ENCODE measurements around the gene IFRD1. TPM values are rescaled to one million over a fixed set of nuclear protein-coding genes. Genes with fewer than 3 reads are reported as not detected.
"Not testable (repeated sequence)": the region's sequence is repeated elsewhere in the genome, so short reads cannot be mapped to it uniquely, and the experiment has no call there.

Gene IFRD1
- total RNA-seq, 2 experiments from 2014 or later, result 198 to 205 TPM

DNA sequence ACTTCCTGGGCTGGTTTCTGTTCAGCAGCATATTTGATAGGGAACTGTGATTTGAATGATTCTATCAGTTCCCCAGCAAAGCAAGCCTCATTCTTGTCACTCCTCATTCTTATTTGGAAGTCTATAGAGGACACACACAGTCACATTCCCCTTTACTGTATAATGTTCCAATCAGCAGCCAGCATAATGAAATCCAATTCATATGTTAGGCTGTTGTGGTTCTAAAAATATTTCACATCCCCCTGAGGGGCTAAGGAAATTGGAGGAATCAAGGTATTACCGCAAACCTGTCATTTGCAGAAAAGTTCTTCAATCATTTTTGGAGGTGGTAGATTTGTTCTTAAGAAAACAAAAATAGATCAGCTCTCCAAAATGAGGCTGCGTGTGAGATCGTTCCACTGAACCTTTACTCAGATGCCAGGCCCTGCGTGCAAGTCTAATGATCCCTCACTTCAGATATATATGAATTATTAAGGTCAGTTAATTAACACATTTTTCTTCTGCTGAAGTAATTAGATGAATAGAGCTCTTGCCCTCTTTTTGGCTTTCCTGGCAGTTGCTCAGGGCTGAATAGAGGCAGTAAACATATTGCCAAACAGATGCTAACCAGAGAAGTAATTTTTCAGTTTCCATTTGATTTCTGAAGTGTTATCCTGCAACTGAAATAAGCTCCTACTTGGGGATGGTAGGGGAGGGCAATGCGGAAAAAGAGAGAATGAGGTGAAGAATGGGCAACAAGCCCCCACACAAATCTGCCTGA, 62.4 kb downstream of the IFRD1 start:
- Mint-ChIP-seq H3K36me3 (ENCODE audit: low read depth) (no peaks in the 10 kb centered on the region), H3K9me3 (no peaks in the 10 kb centered on the region), H3K4me1 (ENCODE audit: low read depth) (no peaks in the 10 kb centered on the region), H3K27ac (no peak overlapping the region), H3K27me3 (peaks cover 16% of the 10 kb centered on the region), H3K4me3 (no peak overlapping the region)
- intact Hi-C loops (cut with DNase I, micrococcal nuclease), result no loop called here
- TF ChIP-seq CTCF (IDR thresholded peaks at IDR 0.05), result no peak
- ChIA-PET POLR2A (no interaction called here), CTCF (no interaction called here)
- H3K27ac ChIP-seq (ENCODE audit: low read depth in 1 of 2, low read length in 2 of 2), result no peak overlapping the region
- DNase-seq (no peak), ATAC-seq (ENCODE audit: poor library complexity) (no peak)
- H3K4me1 ChIP-seq (ENCODE audit: insufficient read depth, low read length), result no peaks in the 10 kb centered on the region
- no peaks in the 10 kb centered on the region for H3K9me3 ChIP-seq (ENCODE audit: control insufficient read depth in 1 of 2, insufficient read depth in 1 of 2, low read length in 2 of 2)
- H3K36me3 ChIP-seq (ENCODE audit: insufficient read depth, low read length), result no peaks in the 10 kb centered on the region
- H3K4me3 ChIP-seq (ENCODE audit: low read length), result no peak overlapping the region
- H3K27me3 ChIP-seq (ENCODE audit: control insufficient read depth in 1 of 2, insufficient read depth in 2 of 2, low read length in 2 of 2), result peaks cover 0 to 2% of the 10 kb centered on the region in 2 experiments

GRCh38 chr7:112515989-112516388, 65.7 kb downstream of the IFRD1 start:
- CTCF ChIA-PET, result no interaction called here
- intact Hi-C loops (cut with DNase I, micrococcal nuclease), result no loop called here
- no peaks in the 10 kb centered on the region for H3K4me1 Mint-ChIP-seq (ENCODE audit: low read depth)

DNA sequence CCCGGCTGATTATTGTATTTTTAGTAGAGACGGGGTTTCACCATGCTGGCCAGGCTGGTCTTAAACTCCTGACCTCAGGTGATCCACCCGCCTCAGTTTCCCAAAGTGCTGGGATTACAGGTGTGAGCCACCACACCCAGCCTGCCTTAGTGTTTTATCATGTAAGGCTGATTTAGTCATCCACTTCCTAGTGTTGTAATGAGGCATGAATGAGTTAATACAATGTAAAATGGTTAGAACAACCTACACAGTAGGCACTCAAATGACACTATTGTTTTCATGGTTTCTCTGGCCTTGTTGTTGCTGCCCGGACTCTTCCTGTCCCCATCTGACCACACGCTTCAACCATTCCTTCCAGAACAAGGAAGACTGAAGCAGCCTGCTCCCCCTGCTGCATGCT, 66.2 kb downstream of the IFRD1 start:
- H3K36me3 Mint-ChIP-seq (ENCODE audit: low read depth); DNase-seq; H3K27ac Mint-ChIP-seq; CTCF ChIA-PET; ATAC-seq (ENCODE audit: poor library complexity); H3K4me3 ChIP-seq (ENCODE audit: low read length); H3K4me3 Mint-ChIP-seq; H3K4me1 Mint-ChIP-seq (ENCODE audit: low read depth); intact Hi-C loops (cut with DNase I, micrococcal nuclease); POLR2A ChIA-PET; H3K27me3 ChIP-seq (ENCODE audit: control insufficient read depth in 1 of 2, insufficient read depth in 2 of 2, low read length in 2 of 2); H3K4me1 ChIP-seq (ENCODE audit: insufficient read depth, low read length); H3K9me3 ChIP-seq (ENCODE audit: control insufficient read depth in 1 of 2, insufficient read depth in 1 of 2, low read length in 2 of 2); H3K36me3 ChIP-seq (ENCODE audit: insufficient read depth, low read length); H3K27ac ChIP-seq (ENCODE audit: low read depth in 1 of 2, low read length in 2 of 2); H3K9me3 Mint-ChIP-seq: not testable (repeated sequence)
- H3K27me3 Mint-ChIP-seq, result peaks cover 30% of the 10 kb centered on the region

More at GRCh38 chr7:112515989-112516388, 65.7 kb downstream of the IFRD1 start:
- Mint-ChIP-seq H3K4me3 (no peak overlapping the region), H3K27ac (no peak overlapping the region), H3K36me3 (ENCODE audit: low read depth) (no peaks in the 10 kb centered on the region), H3K27me3 (peaks cover 29% of the 10 kb centered on the region), H3K9me3 (no peaks in the 10 kb centered on the region)
- ATAC-seq (ENCODE audit: poor library complexity), result no peak
- Histone ChIP-seq H3K4me1 (ENCODE audit: insufficient read depth, low read length) (no peaks in the 10 kb centered on the region), H3K27ac (ENCODE audit: low read depth in 1 of 2, low read length in 2 of 2) (no peak overlapping the region), H3K27me3 (ENCODE audit: control insufficient read depth in 1 of 2, insufficient read depth in 2 of 2, low read length in 2 of 2) (peaks cover 7 to 8% of the 10 kb centered on the region in 2 experiments), H3K36me3 (ENCODE audit: insufficient read depth, low read length) (no peaks in the 10 kb centered on the region), H3K9me3 (ENCODE audit: control insufficient read depth in 1 of 2, insufficient read depth in 1 of 2, low read length in 2 of 2) (no peaks in the 10 kb centered on the region), H3K4me3 (ENCODE audit: low read length) (no peak overlapping the region)
- POLR2A ChIA-PET, result no interaction called here
- TF ChIP-seq CTCF (IDR thresholded peaks at IDR 0.05), result no peak
- no peak for DNase-seq

DNA sequence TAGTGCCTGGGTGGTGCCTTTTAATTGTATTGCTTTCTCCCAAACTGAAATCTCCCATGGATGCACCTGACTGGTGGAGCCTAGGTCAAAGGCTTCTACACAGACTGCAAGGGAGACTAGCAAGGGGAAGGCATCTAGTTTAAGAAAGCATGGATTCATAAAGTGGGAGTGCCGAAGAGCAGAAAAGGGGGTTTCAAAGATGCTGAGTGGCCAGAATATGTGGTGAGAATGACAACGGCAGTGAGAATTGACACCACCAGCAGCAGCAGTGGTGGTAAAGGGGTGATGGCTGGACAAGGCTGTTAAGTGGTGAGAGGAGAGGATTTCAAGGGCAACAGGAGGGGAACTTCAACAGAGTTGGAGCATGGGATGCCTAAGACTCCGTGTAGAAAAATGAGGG, 67.2 kb downstream of the IFRD1 start:
- no peak for DNase-seq
- no peak overlapping the region for H3K27ac Mint-ChIP-seq
- no peaks in the 10 kb centered on the region for H3K36me3 Mint-ChIP-seq (ENCODE audit: low read depth)
- no peak for TF ChIP-seq CTCF (IDR thresholded peaks at IDR 0.05)
- Histone ChIP-seq H3K9me3 (ENCODE audit: control insufficient read depth in 1 of 2, insufficient read depth in 1 of 2, low read length in 2 of 2) (no peaks in the 10 kb centered on the region), H3K27ac (ENCODE audit: low read depth in 1 of 2, low read length in 2 of 2) (no peak overlapping the region), H3K4me1 (ENCODE audit: insufficient read depth, low read length) (no peaks in the 10 kb centered on the region), H3K27me3 (ENCODE audit: control insufficient read depth in 1 of 2, insufficient read depth in 2 of 2, low read length in 2 of 2) (peaks cover 7 to 8% of the 10 kb centered on the region in 2 experiments), H3K36me3 (ENCODE audit: insufficient read depth, low read length) (no peaks in the 10 kb centered on the region), H3K4me3 (ENCODE audit: low read length) (no peak overlapping the region)
- intact Hi-C loops (cut with DNase I, micrococcal nuclease), result no loop called here
- ATAC-seq (ENCODE audit: poor library complexity), result no peak
- H3K4me1 Mint-ChIP-seq (ENCODE audit: low read depth), result no peaks in the 10 kb centered on the region
- POLR2A ChIA-PET, result no interaction called here
- no peak overlapping the region for H3K4me3 Mint-ChIP-seq
- peaks cover 38% of the 10 kb centered on the region for H3K27me3 Mint-ChIP-seq
- CTCF ChIA-PET, result no interaction called here
- H3K9me3 Mint-ChIP-seq, result no peaks in the 10 kb centered on the region
